Measurements from ENCODE around the gene TENT4A. TPM values are rescaled to one million over a fixed set of nuclear protein-coding genes. Genes with fewer than 3 reads are reported as not detected.

The TENT4A gene
- total RNA-seq, 1 experiment from 2014 or later, result 51.7 TPM

DNA sequence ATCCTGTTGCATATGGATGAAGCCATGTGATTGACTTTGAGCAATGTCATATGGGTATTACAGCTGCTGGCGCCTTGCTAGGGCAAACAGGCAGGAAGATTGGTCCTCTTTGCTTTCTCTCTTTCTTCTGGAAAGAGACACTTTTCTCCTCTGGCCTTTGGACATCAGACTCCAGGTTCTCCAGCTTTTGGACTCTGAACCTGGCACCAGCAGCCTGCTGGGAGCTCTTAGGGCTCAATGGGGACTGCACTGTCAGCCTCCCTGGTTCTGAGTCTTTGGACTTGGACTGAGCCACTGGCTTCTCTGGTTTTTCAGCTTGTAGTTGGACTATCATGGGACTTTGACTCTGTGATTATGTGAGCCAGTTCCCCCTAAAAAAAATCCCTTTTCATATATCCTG lies 34.8 kb upstream of the TENT4A start:
- POLR2A ChIA-PET (ENCODE audit: low non-redundant PET), result no interaction called here

GRCh38 chr5:6680922-6681321 lies 32.3 kb upstream of the TENT4A start:
- no peaks in the 10 kb centered on the region for H3K36me3 ChIP-seq (ENCODE audit: insufficient read depth, low read length, poor library complexity, severe bottlenecking)
- TF ChIP-seq EZH2 (IDR thresholded peaks at IDR 0.05; ENCODE audit: borderline replicate concordance, low read depth, low read length, poor library complexity, severe bottlenecking), result no peak
- TF ChIP-seq, protein P1, sequence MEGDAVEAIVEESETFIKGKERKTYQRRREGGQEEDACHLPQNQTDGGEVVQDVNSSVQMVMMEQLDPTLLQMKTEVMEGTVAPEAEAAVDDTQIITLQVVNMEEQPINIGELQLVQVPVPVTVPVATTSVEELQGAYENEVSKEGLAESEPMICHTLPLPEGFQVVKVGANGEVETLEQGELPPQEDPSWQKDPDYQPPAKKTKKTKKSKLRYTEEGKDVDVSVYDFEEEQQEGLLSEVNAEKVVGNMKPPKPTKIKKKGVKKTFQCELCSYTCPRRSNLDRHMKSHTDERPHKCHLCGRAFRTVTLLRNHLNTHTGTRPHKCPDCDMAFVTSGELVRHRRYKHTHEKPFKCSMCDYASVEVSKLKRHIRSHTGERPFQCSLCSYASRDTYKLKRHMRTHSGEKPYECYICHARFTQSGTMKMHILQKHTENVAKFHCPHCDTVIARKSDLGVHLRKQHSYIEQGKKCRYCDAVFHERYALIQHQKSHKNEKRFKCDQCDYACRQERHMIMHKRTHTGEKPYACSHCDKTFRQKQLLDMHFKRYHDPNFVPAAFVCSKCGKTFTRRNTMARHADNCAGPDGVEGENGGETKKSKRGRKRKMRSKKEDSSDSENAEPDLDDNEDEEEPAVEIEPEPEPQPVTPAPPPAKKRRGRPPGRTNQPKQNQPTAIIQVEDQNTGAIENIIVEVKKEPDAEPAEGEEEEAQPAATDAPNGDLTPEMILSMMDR (conservative IDR thresholded peaks at IDR 0.05; ENCODE audit: low read depth, low read length), result no peak
- no peaks in the 10 kb centered on the region for H3K4me1 ChIP-seq (ENCODE audit: insufficient read depth, low read length, poor library complexity, severe bottlenecking)
- H3K4me3 ChIP-seq (ENCODE audit: low read depth, low read length, poor library complexity, severe bottlenecking), result no peak overlapping the region
- intact Hi-C loops (cut with micrococcal nuclease; ENCODE audit: unreplicated experiment), result no loop called here
- no peak for DNase-seq (ENCODE audit: low spot score)
- BruUV-seq (replicated peaks), result no TSS peak
- ChIA-PET POLR2A (ENCODE audit: low non-redundant PET) (no interaction called here), CTCF (no interaction called here)
- H3K27me3 ChIP-seq (replicated peaks; ENCODE audit: insufficient read depth, low read depth, low read length, poor library complexity), result no peaks in the 10 kb centered on the region
- no peak overlapping the region for H3K27ac ChIP-seq (ENCODE audit: low read depth, low read length, poor library complexity, severe bottlenecking)
- no peaks in the 10 kb centered on the region for H3K9me3 ChIP-seq (ENCODE audit: low read depth, low read length, poor library complexity, severe bottlenecking)

More for the DNA sequence above, 34.8 kb upstream of the TENT4A start:
- H3K36me3 ChIP-seq (ENCODE audit: insufficient read depth, low read length, poor library complexity, severe bottlenecking), result no peaks in the 10 kb centered on the region
- CTCF ChIA-PET, result no interaction called here
- no peak overlapping the region for H3K27ac ChIP-seq (ENCODE audit: low read depth, low read length, poor library complexity, severe bottlenecking)
- H3K4me1 ChIP-seq (ENCODE audit: insufficient read depth, low read length, poor library complexity, severe bottlenecking), result no peaks in the 10 kb centered on the region
- TF ChIP-seq, protein P1 (conservative IDR thresholded peaks at IDR 0.05; ENCODE audit: low read depth, low read length), result no peak
- TF ChIP-seq EZH2 (IDR thresholded peaks at IDR 0.05; ENCODE audit: borderline replicate concordance, low read depth, low read length, poor library complexity, severe bottlenecking), result no peak
- no peak overlapping the region for H3K4me3 ChIP-seq (ENCODE audit: low read depth, low read length, poor library complexity, severe bottlenecking)
- no peaks in the 10 kb centered on the region for H3K27me3 ChIP-seq (replicated peaks; ENCODE audit: insufficient read depth, low read depth, low read length, poor library complexity)
- no peaks in the 10 kb centered on the region for H3K9me3 ChIP-seq (ENCODE audit: low read depth, low read length, poor library complexity, severe bottlenecking)
- intact Hi-C loops (cut with micrococcal nuclease; ENCODE audit: unreplicated experiment), result no loop called here
- no peak for DNase-seq (ENCODE audit: low spot score)
- no TSS peak for BruUV-seq (replicated peaks)

GRCh38 chr5:6681682-6682081 lies 31.6 kb upstream of the TENT4A start:
- ChIA-PET POLR2A (ENCODE audit: low non-redundant PET) (no interaction called here), CTCF (no interaction called here)
- Histone ChIP-seq H3K9me3 (ENCODE audit: low read depth, low read length, poor library complexity, severe bottlenecking) (no peaks in the 10 kb centered on the region), H3K27me3 (replicated peaks; ENCODE audit: insufficient read depth, low read depth, low read length, poor library complexity) (peaks cover 7% of the 10 kb centered on the region), H3K4me3 (ENCODE audit: low read depth, low read length, poor library complexity, severe bottlenecking) (no peak overlapping the region), H3K36me3 (ENCODE audit: insufficient read depth, low read length, poor library complexity, severe bottlenecking) (no peaks in the 10 kb centered on the region), H3K27ac (ENCODE audit: low read depth, low read length, poor library complexity, severe bottlenecking) (no peak overlapping the region), H3K4me1 (ENCODE audit: insufficient read depth, low read length, poor library complexity, severe bottlenecking) (no peaks in the 10 kb centered on the region)
- DNase-seq (ENCODE audit: low spot score), result no peak
- intact Hi-C loops (cut with micrococcal nuclease; ENCODE audit: unreplicated experiment), result no loop called here
- BruUV-seq (replicated peaks), result no TSS peak
- TF ChIP-seq EZH2 (IDR thresholded peaks at IDR 0.05; ENCODE audit: borderline replicate concordance, low read depth, low read length, poor library complexity, severe bottlenecking), result no peak
- TF ChIP-seq, protein P1 (conservative IDR thresholded peaks at IDR 0.05; ENCODE audit: low read depth, low read length), result no peak
